Measurements from ENCODE around the gene NFATC2.
A peak's percentile ranks its signal among the peaks of the same experiment; 100 is the strongest.

The NFATC2 gene

DNA sequence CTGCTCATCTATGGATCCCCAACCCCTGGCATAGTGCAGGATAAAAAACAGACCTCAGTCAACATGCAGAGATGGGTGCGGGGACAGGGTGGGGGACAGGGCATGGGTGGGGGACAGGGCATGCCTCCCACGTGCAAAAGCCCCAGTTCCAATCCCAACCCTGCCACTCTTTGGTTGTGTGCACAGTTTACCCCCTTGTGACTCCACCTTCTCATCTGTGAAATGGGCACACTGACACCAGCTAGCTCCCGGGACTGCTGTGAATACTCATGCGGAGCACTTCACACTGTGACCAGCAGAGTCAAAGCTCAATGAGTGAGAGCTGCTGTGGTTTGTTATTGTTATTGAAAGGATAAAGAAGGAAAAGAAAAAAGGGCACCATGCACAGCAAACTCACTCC, 69.3 kb downstream of the NFATC2 start:
- no peak overlapping the region for H2AFZ ChIP-seq (ENCODE audit: low read depth, low read length)
- no peak overlapping the region for H3K4me3 ChIP-seq (ENCODE audit: low read length)
- peaks cover 15% of the 10 kb centered on the region for H3K79me2 ChIP-seq (ENCODE audit: low read length)
- no peaks in the 10 kb centered on the region for H3K9me3 ChIP-seq (ENCODE audit: insufficient read depth, low read length)
- peaks cover 79% of the 10 kb centered on the region for H3K36me3 ChIP-seq (replicated peaks; ENCODE audit: low read depth, low read length)
- peaks cover 20% of the 10 kb centered on the region for H3K4me1 ChIP-seq (ENCODE audit: low read length)
- peaks cover 15% of the 10 kb centered on the region for H4K20me1 ChIP-seq (ENCODE audit: insufficient read depth, low read length)
- TF ChIP-seq EZH2phosphoT487 (IDR thresholded peaks at IDR 0.05; ENCODE audit: low read depth) = no peak
- TF ChIP-seq, protein P1, sequence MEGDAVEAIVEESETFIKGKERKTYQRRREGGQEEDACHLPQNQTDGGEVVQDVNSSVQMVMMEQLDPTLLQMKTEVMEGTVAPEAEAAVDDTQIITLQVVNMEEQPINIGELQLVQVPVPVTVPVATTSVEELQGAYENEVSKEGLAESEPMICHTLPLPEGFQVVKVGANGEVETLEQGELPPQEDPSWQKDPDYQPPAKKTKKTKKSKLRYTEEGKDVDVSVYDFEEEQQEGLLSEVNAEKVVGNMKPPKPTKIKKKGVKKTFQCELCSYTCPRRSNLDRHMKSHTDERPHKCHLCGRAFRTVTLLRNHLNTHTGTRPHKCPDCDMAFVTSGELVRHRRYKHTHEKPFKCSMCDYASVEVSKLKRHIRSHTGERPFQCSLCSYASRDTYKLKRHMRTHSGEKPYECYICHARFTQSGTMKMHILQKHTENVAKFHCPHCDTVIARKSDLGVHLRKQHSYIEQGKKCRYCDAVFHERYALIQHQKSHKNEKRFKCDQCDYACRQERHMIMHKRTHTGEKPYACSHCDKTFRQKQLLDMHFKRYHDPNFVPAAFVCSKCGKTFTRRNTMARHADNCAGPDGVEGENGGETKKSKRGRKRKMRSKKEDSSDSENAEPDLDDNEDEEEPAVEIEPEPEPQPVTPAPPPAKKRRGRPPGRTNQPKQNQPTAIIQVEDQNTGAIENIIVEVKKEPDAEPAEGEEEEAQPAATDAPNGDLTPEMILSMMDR (IDR thresholded peaks at IDR 0.05; ENCODE audit: low read depth, low read length) = no peak
- H3K27me3 ChIP-seq (ENCODE audit: low read depth, low read length) = no peaks in the 10 kb centered on the region
- no peak overlapping the region for H3K9ac ChIP-seq (ENCODE audit: low read length)
- H3K27ac ChIP-seq (ENCODE audit: low read length) = no peak overlapping the region
- H3K4me2 ChIP-seq (ENCODE audit: low read length) = no peak overlapping the region

DNA sequence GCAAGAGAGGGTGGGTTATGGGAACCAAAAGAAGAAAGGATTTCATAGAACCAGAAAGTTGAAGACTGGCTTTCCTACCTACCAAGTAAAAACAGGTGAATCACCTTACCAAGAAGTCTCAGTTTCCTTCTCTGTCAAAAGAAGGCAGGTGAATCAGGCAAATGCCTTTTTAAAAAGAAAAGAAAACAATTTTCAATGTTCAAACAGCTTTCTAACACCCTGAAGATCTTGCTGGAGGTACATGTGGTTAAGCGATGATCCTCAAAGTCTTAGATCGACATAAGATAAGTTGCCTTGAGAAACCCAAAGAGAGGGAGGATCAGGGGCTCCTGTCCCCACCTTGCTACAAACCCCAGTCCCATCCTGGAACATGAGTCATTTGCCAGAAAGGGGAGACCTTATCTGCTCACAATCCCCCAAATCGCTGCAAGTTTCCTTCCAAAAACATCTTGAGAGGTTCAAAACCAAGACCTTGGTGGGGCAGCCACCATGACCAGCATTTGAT, 71.6 kb downstream of the NFATC2 start:
- no peaks in the 10 kb centered on the region for H3K79me2 ChIP-seq (ENCODE audit: low read length)
- H3K27me3 ChIP-seq (ENCODE audit: low read depth, low read length) = no peaks in the 10 kb centered on the region
- H3K4me3 ChIP-seq (ENCODE audit: low read length) = no peak overlapping the region
- peaks cover 75% of the 10 kb centered on the region for H3K36me3 ChIP-seq (replicated peaks; ENCODE audit: low read depth, low read length)
- peaks cover 8% of the 10 kb centered on the region; the same call in 1 of the 2 replicates for H4K20me1 ChIP-seq (ENCODE audit: insufficient read depth, low read length)
- H3K4me2 ChIP-seq (ENCODE audit: low read length) = no peak overlapping the region
- TF ChIP-seq, protein P1 (IDR thresholded peaks at IDR 0.05; ENCODE audit: low read depth, low read length) = no peak
- no peak for TF ChIP-seq EZH2phosphoT487 (IDR thresholded peaks at IDR 0.05; ENCODE audit: low read depth)
- peaks cover 24% of the 10 kb centered on the region for H3K4me1 ChIP-seq (ENCODE audit: low read length)
- no peak overlapping the region for H3K27ac ChIP-seq (ENCODE audit: low read length)
- H3K9me3 ChIP-seq (ENCODE audit: insufficient read depth, low read length) = no peaks in the 10 kb centered on the region
- H2AFZ ChIP-seq (ENCODE audit: low read depth, low read length) = no peak overlapping the region
- no peak overlapping the region for H3K9ac ChIP-seq (ENCODE audit: low read length)

DNA sequence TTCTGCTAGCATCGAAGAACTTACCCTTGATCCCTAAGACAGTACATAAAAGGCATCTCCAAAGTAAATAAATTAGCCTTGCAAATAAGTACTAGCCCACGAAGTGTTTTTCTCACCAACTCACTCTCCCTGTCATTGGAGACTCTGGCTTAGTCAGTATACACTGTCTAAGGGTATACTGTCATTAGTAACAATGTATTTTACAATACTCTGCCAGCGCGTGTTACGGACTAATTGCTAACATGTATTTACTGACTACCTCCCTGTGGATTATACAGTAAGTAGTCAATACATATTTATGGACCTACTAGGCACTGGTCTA, 72.1 kb downstream of the NFATC2 start:
- Histone ChIP-seq H4K20me1 (ENCODE audit: insufficient read depth, low read length) (peaks cover 8% of the 10 kb centered on the region; the same call in 1 of the 2 replicates), H3K4me2 (ENCODE audit: low read length) (peak overlapping the region; percentile 1; the same call in 1 of the 2 replicates), H3K4me3 (ENCODE audit: low read length) (no peak overlapping the region), H2AFZ (ENCODE audit: low read depth, low read length) (no peak overlapping the region), H3K4me1 (ENCODE audit: low read length) (peaks cover 24% of the 10 kb centered on the region), H3K9me3 (ENCODE audit: insufficient read depth, low read length) (no peaks in the 10 kb centered on the region), H3K79me2 (ENCODE audit: low read length) (no peaks in the 10 kb centered on the region), H3K36me3 (replicated peaks; ENCODE audit: low read depth, low read length) (peaks cover 77% of the 10 kb centered on the region), H3K27me3 (ENCODE audit: low read depth, low read length) (no peaks in the 10 kb centered on the region), H3K27ac (ENCODE audit: low read length) (no peak overlapping the region), H3K9ac (ENCODE audit: low read length) (no peak overlapping the region)
- TF ChIP-seq, protein P1 (IDR thresholded peaks at IDR 0.05; ENCODE audit: low read depth, low read length) = no peak
- no peak for TF ChIP-seq EZH2phosphoT487 (IDR thresholded peaks at IDR 0.05; ENCODE audit: low read depth)

DNA sequence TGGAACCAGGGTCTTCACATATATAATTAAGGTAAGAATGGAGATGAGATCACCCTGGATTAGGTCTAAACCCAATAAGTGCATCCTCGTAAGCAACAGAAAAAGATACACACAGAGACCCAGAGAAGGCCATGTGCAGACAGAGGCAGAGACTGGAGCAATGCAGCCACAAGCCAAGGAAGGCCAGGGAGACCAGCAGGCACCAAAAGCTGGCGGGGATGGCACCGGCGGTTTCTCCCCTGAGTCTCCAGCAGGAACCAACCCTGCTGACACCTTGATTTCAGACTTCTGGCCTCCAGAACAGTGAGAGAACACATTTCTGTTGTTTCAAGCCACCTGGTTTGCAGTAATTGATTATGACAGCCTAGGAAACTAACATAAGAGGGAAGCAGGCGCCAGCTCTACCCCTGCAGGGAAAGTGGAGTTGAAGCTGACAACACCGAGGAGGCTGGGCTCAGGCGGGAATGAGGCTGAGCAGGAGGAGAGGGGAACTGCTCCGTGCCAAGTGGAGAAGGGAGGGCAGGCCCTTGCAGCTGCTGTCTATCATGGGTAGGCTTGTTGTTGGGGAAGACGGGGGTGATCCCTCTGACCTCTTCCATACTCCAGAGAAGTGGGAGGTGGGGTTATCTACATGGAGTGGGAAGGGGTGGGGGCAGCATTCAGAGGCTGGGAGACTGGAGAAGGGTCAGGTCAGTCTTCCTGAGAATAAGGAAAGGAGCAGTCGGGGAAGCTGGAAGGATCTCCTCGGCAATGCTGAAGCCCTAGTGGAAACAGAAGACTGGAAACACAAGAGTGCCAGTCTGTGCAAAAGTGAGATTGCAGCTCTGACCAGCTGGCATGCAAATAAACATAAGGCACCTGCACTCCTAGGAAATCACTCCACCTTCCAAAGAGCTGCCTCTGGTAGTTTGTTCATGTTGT, 72.7 kb downstream of the NFATC2 start:
- no peak overlapping the region for H3K27ac ChIP-seq (ENCODE audit: low read length)
- no peak overlapping the region for H3K9ac ChIP-seq (ENCODE audit: low read length)
- H2AFZ ChIP-seq (ENCODE audit: low read depth, low read length) = no peak overlapping the region
- no peaks in the 10 kb centered on the region for H3K79me2 ChIP-seq (ENCODE audit: low read length)
- no peaks in the 10 kb centered on the region for H3K9me3 ChIP-seq (ENCODE audit: insufficient read depth, low read length)
- H3K36me3 ChIP-seq (replicated peaks; ENCODE audit: low read depth, low read length) = peaks cover 76% of the 10 kb centered on the region
- H3K4me1 ChIP-seq (ENCODE audit: low read length) = peaks cover 24% of the 10 kb centered on the region
- H4K20me1 ChIP-seq (ENCODE audit: insufficient read depth, low read length) = peaks cover 8% of the 10 kb centered on the region; the same call in 1 of the 2 replicates
- H3K27me3 ChIP-seq (ENCODE audit: low read depth, low read length) = no peaks in the 10 kb centered on the region
- peak overlapping the region; percentile 1; the same call in 1 of the 2 replicates for H3K4me2 ChIP-seq (ENCODE audit: low read length)
- TF ChIP-seq, protein P1 (IDR thresholded peaks at IDR 0.05; ENCODE audit: low read depth, low read length) = no peak
- no peak for TF ChIP-seq EZH2phosphoT487 (IDR thresholded peaks at IDR 0.05; ENCODE audit: low read depth)
- H3K4me3 ChIP-seq (ENCODE audit: low read length) = no peak overlapping the region

Measured in OCI-LY3 (cell line).